IMR-90 (cell line): ENCODE data around the gene AHNAK2. TPM values are rescaled to one million over a fixed set of nuclear protein-coding genes. Genes with fewer than 3 reads are reported as not detected.

ENCODE experiments used
- ATAC-seq: fragments of 200-7000 bp; cut with Tn5 transposase; 2 replicates; pipeline ENCODE4 v1.9.1; 2020; ENCODE audit warnings: low read depth, mild to moderate bottlenecking, moderate library complexity
- BruUV-seq: library from RNA; stranded (reverse); fragments of 400-500 nt; replicated peaks from 2 replicates; lab custom pipeline; 2021; lab: Mats Ljungman, UMichigan
- CTCF ChIA-PET: fragments of 300-600 bp; formaldehyde crosslinking; extraction: SDS; loops from one replicate; lab custom pipeline; 2021; ENCODE audit warnings: antibody characterized with exemption; lab: Yijun Ruan, JAX
- POLR2A ChIA-PET: fragments of 300-600 bp; sonication (Branson Sonifier 250); formaldehyde crosslinking; loops from one replicate; lab custom pipeline; 2022; ENCODE audit warnings: antibody characterized with exemption; ENCODE audit not compliant: unreplicated experiment; lab: Charles Lee
- DNase-seq: peaks from one replicate; pipeline ENCODE4 v3.0.0; 2013
- H2AFZ ChIP-seq: replicated peaks from 2 replicates; pipeline ENCODE3; 2013; ENCODE audit warnings: low read length, mild to moderate bottlenecking; ENCODE audit not compliant: poor library complexity
- H2AK5ac ChIP-seq: 2 replicates; pipeline ENCODE4 v1.6.1; 2013; ENCODE audit warnings: low read depth, low read length, inconsistent platforms
- H2AK9ac ChIP-seq: replicated peaks from 2 replicates; pipeline ENCODE3; 2013; ENCODE audit warnings: mild to moderate bottlenecking, low read depth, low read length, moderate library complexity; ENCODE audit not compliant: poor library complexity
- H2BK120ac ChIP-seq: 2 replicates; pipeline ENCODE4 v1.6.1; 2013; ENCODE audit warnings: low read depth, low read length, inconsistent platforms
- H2BK15ac ChIP-seq: 3 replicates; pipeline ENCODE4 v1.6.1; 2013; ENCODE audit warnings: low read depth, low read length, inconsistent platforms
- H2BK20ac ChIP-seq: 2 replicates; pipeline ENCODE4 v1.6.1; 2013; ENCODE audit warnings: low read depth, mild to moderate bottlenecking, inconsistent platforms, low read length, moderate library complexity
- H2BK5ac ChIP-seq: 2 replicates; pipeline ENCODE4 v1.6.1; 2013; ENCODE audit warnings: mild to moderate bottlenecking, low read depth, low read length, inconsistent platforms; ENCODE audit not compliant: poor library complexity, severe bottlenecking
- H3K14ac ChIP-seq: replicated peaks from 2 replicates; pipeline ENCODE4 v1.6.1; 2013; ENCODE audit warnings: low read depth, low read length, inconsistent platforms
- H3K18ac ChIP-seq: 2 replicates; pipeline ENCODE4 v1.6.1; 2013; ENCODE audit warnings: low read depth, low read length, control low read depth
- H3K23ac ChIP-seq: 2 replicates; pipeline ENCODE4 v1.6.1; 2013; ENCODE audit warnings: low read depth, low read length, inconsistent platforms
- H3K27ac ChIP-seq: 2 replicates; pipeline ENCODE4 v1.5.1; 2013; ENCODE audit warnings: mild to moderate bottlenecking, control low read depth, low read length; ENCODE audit not compliant: insufficient read depth
- H3K27me3 ChIP-seq: 2 replicates; pipeline ENCODE4 v1.6.1; 2013; ENCODE audit warnings: low read length; ENCODE audit not compliant: control insufficient read depth, insufficient read depth
- H3K36me3 ChIP-seq: 2 replicates; pipeline ENCODE4 v1.6.1; 2013; ENCODE audit warnings: low read length, mixed read lengths; ENCODE audit not compliant: control insufficient read depth, insufficient read depth
- H3K4ac ChIP-seq: 2 replicates; pipeline ENCODE4 v1.6.1; 2013; ENCODE audit warnings: low read depth, low read length, inconsistent platforms
- H3K4me1 ChIP-seq: 2 replicates; pipeline ENCODE4 v1.6.1; 2013; ENCODE audit warnings: low read length, mixed read lengths; ENCODE audit not compliant: control insufficient read depth, insufficient read depth
- H3K4me2 ChIP-seq: 2 replicates; pipeline ENCODE4 v1.6.1; 2013; ENCODE audit warnings: low read depth, mild to moderate bottlenecking, control low read depth, low read length, moderate library complexity
- H3K4me3 ChIP-seq: 2 replicates; pipeline ENCODE4 v1.5.1; 2013; ENCODE audit warnings: low read depth, mild to moderate bottlenecking, control low read depth, low read length, moderate library complexity; ENCODE audit not compliant: insufficient read depth
- H3K56ac ChIP-seq: 2 replicates; pipeline ENCODE4 v1.6.1; 2013; ENCODE audit warnings: low read length, inconsistent platforms; ENCODE audit not compliant: insufficient read depth; ENCODE audit errors: extremely low read depth
- H3K79me1 ChIP-seq, 2 experiments: 2 replicates each; pipeline ENCODE4 v1.6.1; 2013; ENCODE audit warnings: low read length in 2 of 2, inconsistent platforms in 1 of 2, low read depth in 1 of 2
- H3K9ac ChIP-seq: 2 replicates; pipeline ENCODE4 v1.6.1; 2013; ENCODE audit warnings: low read depth, low read length, control low read depth
- H3K9me1 ChIP-seq: 2 replicates; pipeline ENCODE4 v1.6.1; 2013; ENCODE audit warnings: low read length, inconsistent platforms; ENCODE audit not compliant: insufficient read depth
- H3K9me3 ChIP-seq: 2 replicates; pipeline ENCODE4 v1.6.1; 2013; ENCODE audit warnings: low read length; ENCODE audit not compliant: control insufficient read depth, insufficient read depth
- H4K20me1 ChIP-seq: 2 replicates; pipeline ENCODE4 v1.6.1; 2013; ENCODE audit warnings: low read length, inconsistent platforms; ENCODE audit not compliant: insufficient read depth
- H4K5ac ChIP-seq: 2 replicates; pipeline ENCODE4 v1.6.1; 2013; ENCODE audit warnings: mild to moderate bottlenecking, low read depth, low read length, control low read depth
- H4K8ac ChIP-seq, 2 experiments: 2 replicates each; pipeline ENCODE4 v1.6.1; 2013; ENCODE audit warnings: low read depth in 2 of 2, low read length in 2 of 2, control low read depth in 1 of 2, inconsistent platforms in 1 of 2
- H4K91ac ChIP-seq: 2 replicates; pipeline ENCODE4 v1.6.1; 2013; ENCODE audit warnings: low read depth, low read length, inconsistent platforms; ENCODE audit not compliant: insufficient read depth
- BHLHE40 ChIP-seq: fragments of 150-350 bp; IDR thresholded peaks from 2 replicates; pipeline ENCODE4 v1.6.1; 2016; ENCODE audit warnings: mild to moderate bottlenecking, low read depth, low read length
- CEBPB ChIP-seq: IDR thresholded peaks from 2 replicates; pipeline ENCODE4 v1.6.1; 2012; ENCODE audit warnings: low read depth, low read length, improper control_type of control experiment
- CHD1 ChIP-seq: IDR thresholded peaks from 2 replicates; pipeline ENCODE4 v1.6.1; 2012; ENCODE audit warnings: low read depth, low read length, improper control_type of control experiment
- CTCF ChIP-seq: conservative IDR thresholded peaks from 2 replicates; pipeline ENCODE4 v1.5.1; 2012; ENCODE audit warnings: mild to moderate bottlenecking, low read depth, low read length, improper control_type of control experiment
- FOS ChIP-seq: fragments of 150-350 bp; IDR thresholded peaks from 2 replicates; pipeline ENCODE4 v1.6.1; 2016; ENCODE audit warnings: low read depth, low read length
- MAZ ChIP-seq: IDR thresholded peaks from 2 replicates; pipeline ENCODE4 v1.6.1; 2012; ENCODE audit warnings: low read depth, mild to moderate bottlenecking, low read length, improper control_type of control experiment, moderate library complexity, borderline replicate concordance
- MXI1 ChIP-seq: IDR thresholded peaks from 2 replicates; pipeline ENCODE4 v1.6.1; 2012; ENCODE audit warnings: low read depth, mild to moderate bottlenecking, low read length, moderate library complexity, borderline replicate concordance
- NFE2L2 ChIP-seq: fragments of 150-350 bp; IDR thresholded peaks from 2 replicates; pipeline ENCODE4 v1.6.1; 2016; ENCODE audit warnings: low read depth, mild to moderate bottlenecking, low read length
- POLR2A ChIP-seq: IDR thresholded peaks from 2 replicates; pipeline ENCODE4 v1.6.1; 2012; ENCODE audit warnings: mild to moderate bottlenecking, low read depth, low read length
- RCOR1 ChIP-seq: IDR thresholded peaks from 2 replicates; pipeline ENCODE4 v1.6.1; 2012; ENCODE audit warnings: mild to moderate bottlenecking, low read length, improper control_type of control experiment; ENCODE audit not compliant: insufficient replicate concordance
- RFX5 ChIP-seq: IDR thresholded peaks from 2 replicates; pipeline ENCODE4 v1.8.0; 2012; ENCODE audit warnings: low read depth, mild to moderate bottlenecking, low read length, moderate library complexity
- SMC3 ChIP-seq: fragments of 150-350 bp; IDR thresholded peaks from 2 replicates; pipeline ENCODE4 v1.6.1; 2016; ENCODE audit warnings: low read depth, mild to moderate bottlenecking, antibody characterized with exemption, low read length, moderate library complexity
- WGBS, 2 experiments: methylation state at CpG; one replicate each; pipeline versions ENCODE4 v1.1.5 to v1.1.7; 2013; ENCODE audit warnings: missing lambda C conversion rate in 2 of 2; ENCODE audit not compliant: insufficient read length in 1 of 2; ENCODE audit errors: extremely low coverage in 2 of 2; 5-methylcytosine and 5-hydroxymethylcytosine counted together
- dilution Hi-C: fragments of 300-500 bp; cut with HindIII; formaldehyde crosslinking; loops from one replicate; pipeline ENCODE4 v1.14.3; 2018; ENCODE audit warnings: low sequenced_read_pairs; ENCODE audit not compliant: unreplicated experiment
- in situ Hi-C: fragments of 300-500 bp; cut with MboI; formaldehyde crosslinking; loops from 3 replicates; pipeline ENCODE4 v1.14.3; 2019; ENCODE audit warnings: low sequenced_read_pairs, inconsistent platforms, mixed read lengths
- intact Hi-C: fragments of 100-400 bp; cut with micrococcal nuclease; formaldehyde crosslinking; loops from 2 replicates; pipeline ENCODE4 v1.10.0; 2022
- polyA plus RNA-seq, 3 experiments: library from polyadenylated mRNA; depleted of rRNA; stranded (reverse); fragments of >200 nt; gene quantifications; 2 replicates each; pipeline ENCODE4 v1.2.3, GENCODE V29; 2012; ENCODE audit warnings: low replicate concordance in 1 of 3
- total RNA-seq: library from RNA; depleted of rRNA; stranded (reverse); fragments of >200 nt; gene quantifications from 2 replicates; pipeline ENCODE4 v1.2.3, GENCODE V29; 2012

AHNAK2 gene
- total and polyA plus RNA-seq, 2 of the 4 experiments (the other 2 are of a cell fraction), result 2.6 to 7.9 TPM

GRCh38 chr14:104935026-104935650 lies 43.0 kb downstream of the AHNAK2 start:
- intact Hi-C loops (no loop called here), dilution Hi-C loops (loop anchor here (10.0 kb wide), 1 partner anchor 120 kb away; no protein-coding TSS in a partner anchor), in situ Hi-C loops (loop anchor here (5.0 kb wide), 1 partner anchor 37 kb away; no protein-coding TSS in a partner anchor)
- no peak overlapping the region for H3K18ac ChIP-seq
- no peak overlapping the region for H4K5ac ChIP-seq
- H3K23ac ChIP-seq, result no peak overlapping the region
- no peak overlapping the region for H3K27ac ChIP-seq
- H3K9me1 ChIP-seq, result no peaks in the 10 kb centered on the region
- H2BK5ac ChIP-seq, result no peak overlapping the region
- ChIA-PET CTCF (no interaction called here), POLR2A (no interaction called here)
- BruUV-seq, result no TSS peak
- peaks cover 2% of the 10 kb centered on the region; the same call in 1 of the 2 replicates for H3K4me1 ChIP-seq
- no peaks in the 10 kb centered on the region for H3K36me3 ChIP-seq
- H4K20me1 ChIP-seq, result no peaks in the 10 kb centered on the region
- H2AFZ ChIP-seq, result no peak overlapping the region
- H2BK120ac ChIP-seq, result no peak overlapping the region
- no peak overlapping the region for H2BK15ac ChIP-seq
- no peak overlapping the region for H4K91ac ChIP-seq
- no peak overlapping the region for H2BK20ac ChIP-seq
- H3K79me1 ChIP-seq, result no peaks in the 10 kb centered on the region
- TF ChIP-seq MAZ (no peak), RFX5 (no peak), SMC3 (no peak), MXI1 (no peak), CHD1 (no peak), BHLHE40 (no peak), NFE2L2 (no peak), CEBPB (no peak), CTCF (no peak), POLR2A (no peak), RCOR1 (no peak), FOS (no peak)
- no peak overlapping the region for H3K56ac ChIP-seq
- 81% methylated on average over 2 of the region's 3 CpGs; no CpG with 5 or more reads in 1 of the 2 experiments for WGBS, 2 experiments
- peaks cover 63% of the 10 kb centered on the region for H3K27me3 ChIP-seq
- no peak overlapping the region for H3K4me3 ChIP-seq
- no peak overlapping the region for H2AK9ac ChIP-seq
- H3K14ac ChIP-seq, result no peak overlapping the region
- no peak for ATAC-seq
- DNase-seq, result no peak
- no peak overlapping the region for H3K4ac ChIP-seq
- H2AK5ac ChIP-seq, result no peak overlapping the region
- no peak overlapping the region for H3K9ac ChIP-seq
- H3K4me2 ChIP-seq, result no peak overlapping the region
- no peaks in the 10 kb centered on the region for H3K9me3 ChIP-seq
- H4K8ac ChIP-seq, result no peak overlapping the region
